Calu3 (cell line): ENCODE results near the gene PIAS1. TPM values are rescaled to one million over a fixed set of nuclear protein-coding genes. Genes with fewer than 3 reads are reported as not detected.

Experiments
- BruUV-seq: library from RNA; stranded (reverse); fragments of 400-500 nt; replicated peaks from 2 replicates; lab custom pipeline; 2021; lab: Mats Ljungman, UMichigan
- CTCF ChIA-PET: fragments of 300-600 bp; sonication (Branson Sonifier 250); formaldehyde crosslinking; loops from one replicate; lab custom pipeline; 2022; ENCODE audit warnings: antibody characterized with exemption; lab: Charles Lee
- DNase-seq: peaks from one replicate; pipeline ENCODE4 v3.0.0; 2022
- H3K27ac Mint-ChIP-seq: one replicate; pipeline ENCODE4 v1.8.0; 2022; ENCODE audit warnings: mixed read lengths; ENCODE audit not compliant: unreplicated experiment
- H3K27me3 Mint-ChIP-seq: one replicate; pipeline ENCODE4 v1.8.0; 2022; ENCODE audit warnings: mixed read lengths; ENCODE audit not compliant: unreplicated experiment
- H3K36me3 Mint-ChIP-seq: one replicate; pipeline ENCODE4 v1.8.0; 2022; ENCODE audit warnings: mild to moderate bottlenecking, moderate library complexity, mixed read lengths; ENCODE audit not compliant: insufficient read depth, unreplicated experiment
- H3K4me1 Mint-ChIP-seq: one replicate; pipeline ENCODE4 v1.8.0; 2022; ENCODE audit warnings: mild to moderate bottlenecking, low read depth, mixed read lengths; ENCODE audit not compliant: unreplicated experiment
- H3K4me3 Mint-ChIP-seq: one replicate; pipeline ENCODE4 v1.8.0; 2022; ENCODE audit warnings: mild to moderate bottlenecking, low read depth, moderate library complexity, mixed read lengths; ENCODE audit not compliant: unreplicated experiment
- H3K9me3 Mint-ChIP-seq: one replicate; pipeline ENCODE4 v1.8.0; 2022; ENCODE audit warnings: low read depth, mixed read lengths; ENCODE audit not compliant: unreplicated experiment
- CTCF ChIP-seq: fragments of 200-600 bp; IDR thresholded peaks from one replicate; pipeline ENCODE4 v1.8.0; 2022; ENCODE audit warnings: antibody characterized with exemption; ENCODE audit not compliant: unreplicated experiment
- intact Hi-C: fragments of 100-400 bp; cut with micrococcal nuclease; formaldehyde crosslinking; loops from one replicate; pipeline ENCODE4 v1.10.0; 2022; ENCODE audit not compliant: unreplicated experiment
- total RNA-seq: library from RNA; stranded (reverse); gene quantifications from 2 replicates; pipeline ENCODE4 v1.2.3, GENCODE V29; 2022

The PIAS1 gene
- total RNA-seq, 1 experiment from 2014 or later = 51.7 TPM

DNA sequence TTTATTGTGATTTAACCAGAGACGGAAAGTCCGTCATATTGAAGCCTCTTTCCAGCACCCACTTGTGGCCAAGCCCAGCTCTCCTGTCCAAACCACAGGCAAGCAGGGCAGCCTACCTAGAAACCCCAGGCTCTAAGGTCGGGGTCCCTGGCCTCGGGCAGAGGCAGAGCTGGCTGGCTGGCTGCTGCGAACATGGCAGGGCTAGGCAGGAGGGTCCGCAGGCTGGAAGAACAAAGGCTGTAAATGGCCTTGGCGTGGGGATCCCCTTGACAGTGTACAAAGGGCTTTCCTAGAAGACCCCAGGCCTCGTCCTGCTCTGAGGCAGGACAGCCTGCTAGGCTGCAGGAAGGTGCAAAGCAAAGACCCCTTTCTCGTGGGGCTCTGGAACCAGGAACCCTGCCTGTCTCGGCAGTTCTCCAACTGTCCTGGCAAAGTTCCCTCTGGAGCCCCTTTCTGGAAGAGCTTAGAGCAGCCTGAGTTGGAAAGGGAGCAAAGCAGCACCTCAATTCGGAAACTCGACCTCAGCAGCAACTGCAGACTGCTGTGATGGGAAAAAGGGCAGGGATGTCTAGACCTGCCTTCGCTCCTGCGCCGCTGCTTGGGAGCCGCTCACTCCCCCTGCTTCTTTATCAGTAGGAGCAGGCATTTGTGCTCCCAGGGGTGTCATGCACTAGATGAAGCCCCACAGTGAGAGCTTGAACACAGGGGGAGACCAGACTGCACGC is 142.5 kb downstream of the PIAS1 start:
- BruUV-seq = no TSS peak
- peak overlapping the region; percentile 58 for H3K27ac Mint-ChIP-seq
- no peak overlapping the region for H3K4me3 Mint-ChIP-seq
- CTCF ChIA-PET = interaction anchor here (0.8 kb wide), 1 partner anchor 34 kb away, joined by 3 read pairs; no protein-coding TSS in a partner anchor
- peaks cover 70% of the 10 kb centered on the region for H3K36me3 Mint-ChIP-seq
- DNase-seq = no peak
- no peaks in the 10 kb centered on the region for H3K4me1 Mint-ChIP-seq
- no peaks in the 10 kb centered on the region for H3K27me3 Mint-ChIP-seq
- no peaks in the 10 kb centered on the region for H3K9me3 Mint-ChIP-seq
- TF ChIP-seq CTCF = no peak
- intact Hi-C loops = no loop called here

GRCh38 chr15:68197170-68197492 is 143.0 kb downstream of the PIAS1 start:
- H3K27ac Mint-ChIP-seq = peak overlapping the region; percentile 58
- H3K4me3 Mint-ChIP-seq = no peak overlapping the region
- no peaks in the 10 kb centered on the region for H3K4me1 Mint-ChIP-seq
- H3K9me3 Mint-ChIP-seq = no peaks in the 10 kb centered on the region
- no peaks in the 10 kb centered on the region for H3K27me3 Mint-ChIP-seq
- no TSS peak for BruUV-seq
- H3K36me3 Mint-ChIP-seq = peaks cover 68% of the 10 kb centered on the region
- TF ChIP-seq CTCF = no peak
- CTCF ChIA-PET = interaction anchor here (0.8 kb wide), 1 partner anchor 33 kb away, joined by 3 read pairs; no protein-coding TSS in a partner anchor
- intact Hi-C loops = no loop called here
- DNase-seq = no peak

DNA sequence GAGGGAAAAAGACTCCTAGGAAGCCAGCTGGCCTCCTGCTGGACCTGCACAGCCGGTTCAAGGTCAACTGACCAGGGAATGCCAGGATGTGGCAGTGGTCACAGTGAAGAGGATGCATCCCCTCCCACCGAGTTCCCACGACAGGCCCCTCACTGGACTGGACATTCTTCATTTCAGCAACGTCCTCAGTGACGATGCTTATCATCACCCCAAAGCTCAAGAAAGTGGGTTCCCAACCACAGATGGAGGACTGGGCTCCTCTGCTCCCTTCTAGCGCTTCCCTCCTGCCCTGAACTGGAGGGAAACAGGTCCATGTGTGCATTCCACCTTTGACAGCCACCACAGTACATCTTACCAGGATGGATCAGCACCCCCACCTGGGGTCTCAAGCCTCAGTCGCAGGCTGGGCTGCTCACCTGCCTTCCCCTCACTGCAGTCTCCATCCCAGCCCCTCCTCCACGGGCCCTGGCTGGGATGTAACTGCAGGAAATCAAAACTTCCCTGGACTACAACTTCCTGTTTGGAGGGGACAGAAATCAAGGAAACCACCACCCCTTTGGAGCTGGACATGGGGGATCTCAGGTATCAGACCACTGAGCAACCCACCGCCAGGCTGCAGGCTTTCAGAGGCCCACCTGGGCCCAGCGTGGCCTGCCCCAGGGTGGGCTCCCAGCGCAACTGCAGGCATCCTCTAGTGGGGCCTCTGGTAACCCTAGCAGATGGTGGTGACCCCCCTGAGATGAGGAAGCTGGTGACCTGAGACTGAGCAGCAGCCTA is 143.7 kb downstream of the PIAS1 start:
- H3K4me3 Mint-ChIP-seq = no peak overlapping the region
- no peaks in the 10 kb centered on the region for H3K4me1 Mint-ChIP-seq
- BruUV-seq = no TSS peak
- intact Hi-C loops = no loop called here
- H3K27ac Mint-ChIP-seq = peak overlapping the region; percentile 58
- H3K9me3 Mint-ChIP-seq = no peaks in the 10 kb centered on the region
- peaks cover 61% of the 10 kb centered on the region for H3K36me3 Mint-ChIP-seq
- CTCF ChIA-PET = interaction anchor here (0.6 kb wide), 1 partner anchor 43 kb away, joined by 3 read pairs; no protein-coding TSS in a partner anchor
- no peak for TF ChIP-seq CTCF
- no peaks in the 10 kb centered on the region for H3K27me3 Mint-ChIP-seq
- DNase-seq = no peak

GRCh38 chr15:68199340-68199739 is 145.2 kb downstream of the PIAS1 start:
- CTCF ChIA-PET = interaction anchor here (0.6 kb wide), 1 partner anchor 86 kb away, joined by 3 read pairs; no protein-coding TSS in a partner anchor
- H3K27ac Mint-ChIP-seq = peak overlapping the region; percentile 27
- no peaks in the 10 kb centered on the region for H3K4me1 Mint-ChIP-seq

More at GRCh38 chr15:68199340-68199739, 145.2 kb downstream of the PIAS1 start:
- intact Hi-C loops = no loop called here
- no peak for TF ChIP-seq CTCF
- no peak overlapping the region for H3K4me3 Mint-ChIP-seq
- no peaks in the 10 kb centered on the region for H3K27me3 Mint-ChIP-seq
- no TSS peak for BruUV-seq
- DNase-seq = no peak
- peaks cover 54% of the 10 kb centered on the region for H3K36me3 Mint-ChIP-seq
- H3K9me3 Mint-ChIP-seq = no peaks in the 10 kb centered on the region
